Endodermal cell (in vitro differentiated cells): ENCODE measurements around the gene FZD8. TPM values are rescaled to one million over a fixed set of nuclear protein-coding genes. Genes with fewer than 3 reads are reported as not detected.

Source experiments
- DNase-seq: peaks from one replicate; pipeline ENCODE4 v3.0.0-alpha.2; 2017
- H3K27ac ChIP-seq: 2 replicates; pipeline ENCODE4 v1.5.1; 2013; ENCODE audit warnings: mild to moderate bottlenecking, low read depth, low read length, moderate library complexity
- H3K27me3 ChIP-seq: 2 replicates; pipeline ENCODE4 v1.6.1; 2013; ENCODE audit warnings: mild to moderate bottlenecking, low read length, moderate library complexity; ENCODE audit not compliant: insufficient read depth, control insufficient read depth, poor library complexity, severe bottlenecking
- H3K36me3 ChIP-seq: 2 replicates; pipeline ENCODE4 v1.7.0; 2013; ENCODE audit warnings: mild to moderate bottlenecking, low read length, moderate library complexity; ENCODE audit not compliant: control insufficient read depth, insufficient read depth
- H3K4me1 ChIP-seq: one replicate; pipeline ENCODE4 v1.7.0; 2013; ENCODE audit warnings: low read length; ENCODE audit not compliant: control insufficient read depth, insufficient read depth
- H3K4me3 ChIP-seq: 2 replicates; pipeline ENCODE4 v1.5.1; 2013; ENCODE audit warnings: mild to moderate bottlenecking, low read length, moderate library complexity
- H3K9ac ChIP-seq: 2 replicates; pipeline ENCODE4 v1.6.1; 2013; ENCODE audit warnings: mild to moderate bottlenecking, low read length, moderate library complexity; ENCODE audit not compliant: poor library complexity, severe bottlenecking; ENCODE audit errors: extremely low read depth
- H3K9me3 ChIP-seq: 2 replicates; pipeline ENCODE4 v1.6.1; 2013; ENCODE audit warnings: mild to moderate bottlenecking, low read length, moderate library complexity; ENCODE audit not compliant: control insufficient read depth
- H3K27ac Mint-ChIP-seq: 2 replicates; pipeline ENCODE4 v1.8.0; 2020; ENCODE audit warnings: mixed read lengths
- H3K27me3 Mint-ChIP-seq: 2 replicates; pipeline ENCODE4 v1.8.0; 2021; ENCODE audit warnings: mild to moderate bottlenecking, mixed read lengths; ENCODE audit not compliant: insufficient read depth
- H3K36me3 Mint-ChIP-seq: 2 replicates; pipeline ENCODE4 v1.8.0; 2020; ENCODE audit warnings: low read depth, mixed read lengths
- H3K4me1 Mint-ChIP-seq: 2 replicates; pipeline ENCODE4 v1.8.0; 2020; ENCODE audit warnings: mixed read lengths
- H3K4me3 Mint-ChIP-seq: 2 replicates; pipeline ENCODE4 v1.8.0; 2020; ENCODE audit warnings: mild to moderate bottlenecking, moderate library complexity, mixed read lengths
- H3K9me3 Mint-ChIP-seq: 2 replicates; pipeline ENCODE4 v1.8.0; 2020; ENCODE audit warnings: mild to moderate bottlenecking, mixed read lengths
- CTCF ChIP-seq: fragments of 200-600 bp; sonication (generic); conservative IDR thresholded peaks from 2 replicates; pipeline ENCODE4 v1.5.0; 2021; ENCODE audit warnings: antibody characterized with exemption, mild to moderate bottlenecking
- WGBS, 2 experiments: methylation state at CpG; one replicate each; pipeline versions ENCODE4 v1.1.5 to v1.1.7; 2013; ENCODE audit warnings: missing lambda C conversion rate in 2 of 2, mixed read lengths in 1 of 2; ENCODE audit not compliant: insufficient coverage in 1 of 2, insufficient read length in 1 of 2; 5-methylcytosine and 5-hydroxymethylcytosine counted together
- total RNA-seq, 2 donors: library from RNA; stranded (reverse); fragmentation: NEBNext Ultra II Directional in 1 of 2; extraction: Animal tissue kit (Norgen Biotek cat#: 25700) in 1 of 2; gene quantifications; 2 replicates in 1 of 2; 3 replicates in 1 of 2; pipeline ENCODE4 v1.2.1, GENCODE V29; 2021

The FZD8 gene
- total RNA-seq, 2 donors from 2014 or later, result 133 to 189 TPM

DNA sequence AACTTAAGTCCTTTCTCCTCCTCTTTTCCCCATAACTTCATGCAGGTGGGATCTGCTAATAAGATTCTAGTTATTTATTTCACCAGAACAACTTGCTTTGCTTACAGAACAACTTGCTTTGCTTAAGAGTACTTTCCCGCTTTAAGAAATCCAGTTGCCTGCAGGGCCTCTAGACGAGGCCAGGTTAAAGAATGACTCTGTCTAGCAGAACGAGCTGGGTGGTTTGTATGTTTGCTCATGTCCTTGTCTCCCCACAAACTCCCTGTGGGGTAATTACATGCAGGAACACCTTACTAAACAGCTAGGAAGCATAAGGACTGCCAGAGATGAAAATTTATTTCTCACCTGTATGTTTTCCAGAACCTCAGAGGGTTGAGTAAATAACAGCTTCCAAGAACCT is 8.8 kb upstream of the FZD8 start:
- Mint-ChIP-seq H3K27me3 (no peaks in the 10 kb centered on the region), H3K27ac (no peak overlapping the region), H3K4me1 (peaks cover 3% of the 10 kb centered on the region), H3K4me3 (no peak overlapping the region), H3K9me3 (peaks cover 7% of the 10 kb centered on the region), H3K36me3 (peaks cover 17% of the 10 kb centered on the region)
- Histone ChIP-seq H3K27ac (no peak overlapping the region), H3K9ac (no peak overlapping the region), H3K27me3 (no peaks in the 10 kb centered on the region), H3K4me3 (no peak overlapping the region), H3K36me3 (peaks cover 7% of the 10 kb centered on the region), H3K4me1 (no peaks in the 10 kb centered on the region), H3K9me3 (peaks cover 11% of the 10 kb centered on the region)
- no peak for TF ChIP-seq CTCF
- 96 to 97% methylated on average over 3 of the region's 3 CpGs for WGBS, 2 experiments
- no peak for DNase-seq

DNA sequence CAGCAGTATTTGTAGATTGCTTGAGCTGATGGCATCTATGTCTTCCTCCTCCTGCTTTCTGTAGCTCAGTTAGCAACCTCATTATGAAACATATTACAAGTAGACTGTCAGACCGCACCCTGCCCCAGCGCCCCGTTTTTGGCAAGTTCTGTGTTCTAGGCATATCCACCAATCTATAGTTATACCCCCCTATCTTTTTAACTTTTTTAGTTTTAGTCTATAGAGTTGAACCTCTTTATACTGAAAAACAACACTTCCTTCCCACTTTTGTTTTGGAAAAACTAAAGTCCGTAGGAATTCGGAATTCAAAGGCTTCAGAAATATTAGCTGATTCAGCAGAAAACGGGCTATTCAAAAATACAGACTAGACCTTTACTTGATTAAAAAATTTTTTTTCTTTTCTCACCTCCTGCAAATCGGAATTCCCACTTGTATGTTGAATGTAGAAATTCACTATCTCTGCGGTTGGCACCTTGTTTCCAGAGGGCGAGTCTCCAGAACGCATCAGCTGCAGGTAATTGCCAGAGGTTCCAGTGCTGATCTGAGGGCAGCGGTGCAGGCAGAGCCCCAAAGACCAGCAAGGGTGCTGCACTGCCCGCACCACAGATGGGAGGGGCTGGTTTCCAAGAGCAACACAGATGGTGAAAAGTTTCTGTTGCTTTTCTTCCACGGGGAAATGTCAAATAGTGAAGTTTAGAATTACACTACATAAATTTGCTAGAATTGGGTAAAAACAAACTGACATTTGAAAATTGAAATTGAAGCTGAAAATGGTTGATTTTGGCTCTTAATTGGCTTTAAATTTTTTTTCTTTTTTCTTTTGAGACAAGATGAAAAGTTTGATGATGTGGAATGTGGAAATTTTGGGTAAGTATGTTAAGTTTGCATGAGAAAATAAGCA is 2.2 kb upstream of the FZD8 start:
- Histone ChIP-seq H3K9ac (peak overlapping the region; percentile 58), H3K36me3 (peaks cover 11% of the 10 kb centered on the region), H3K9me3 (peaks cover 11% of the 10 kb centered on the region), H3K27ac (no peak overlapping the region), H3K27me3 (no peaks in the 10 kb centered on the region), H3K4me1 (no peaks in the 10 kb centered on the region), H3K4me3 (peak overlapping the region; percentile 94)
- TF ChIP-seq CTCF, result no peak
- Mint-ChIP-seq H3K27me3 (no peaks in the 10 kb centered on the region), H3K27ac (peak overlapping the region; percentile 59), H3K4me3 (peak overlapping the region; percentile 94), H3K36me3 (peaks cover 31% of the 10 kb centered on the region), H3K4me1 (peaks cover 15% of the 10 kb centered on the region), H3K9me3 (peaks cover 7% of the 10 kb centered on the region)
- peak; percentile 65 for DNase-seq
- WGBS, 2 experiments, result 10 to 12% methylated on average over 9 to 13 of the region's 13 CpGs

DNA sequence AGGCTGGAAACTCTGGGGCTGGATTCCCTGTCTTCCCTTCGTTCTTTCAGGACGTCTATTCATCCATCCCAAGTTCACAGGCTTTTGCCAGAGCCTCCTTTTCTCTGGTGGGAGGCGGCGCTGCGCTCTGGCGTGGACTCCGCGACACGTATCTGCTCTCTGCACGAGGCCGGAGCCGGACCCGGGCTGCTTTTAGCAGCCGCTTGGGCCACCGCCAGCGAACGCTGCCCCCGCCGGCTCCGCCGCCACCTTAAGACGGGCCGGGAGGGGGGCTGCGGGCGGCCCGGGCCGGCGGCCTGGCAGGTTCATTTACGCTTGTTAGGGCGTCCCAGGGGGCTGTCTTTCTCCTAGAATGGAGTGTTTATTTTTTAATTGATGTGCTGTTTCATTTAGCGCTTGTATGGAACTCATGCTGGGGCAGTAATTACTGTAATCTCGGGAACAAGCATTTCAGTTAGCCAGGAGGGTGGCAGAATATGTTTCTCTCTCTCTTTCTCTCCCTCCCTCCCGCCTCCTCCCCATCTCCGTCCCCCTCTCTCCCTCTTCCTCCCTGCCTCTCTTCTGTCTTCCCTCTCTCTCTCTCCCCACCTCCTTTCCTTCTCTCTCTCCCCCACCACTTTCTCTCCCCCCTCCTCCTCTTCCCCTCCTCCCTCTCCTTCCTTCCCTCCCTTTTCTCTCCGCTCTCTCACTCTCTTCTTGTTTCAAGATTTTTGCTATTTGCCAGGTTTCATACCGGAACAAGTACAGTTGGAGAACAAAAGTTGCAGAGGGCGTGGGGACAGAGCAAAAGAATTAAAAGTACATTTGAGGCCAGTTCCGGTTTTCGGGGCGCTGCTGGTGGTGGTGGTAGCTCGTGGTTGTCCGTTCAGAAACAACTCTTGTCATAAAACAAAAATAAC is 1.3 kb upstream of the FZD8 start:
- peaks cover 18% of the 10 kb centered on the region for H3K36me3 ChIP-seq
- DNase-seq, result peak; percentile 89
- Mint-ChIP-seq H3K27ac (peak overlapping the region; percentile 92), H3K9me3 (peaks cover 7% of the 10 kb centered on the region), H3K4me1 (peaks cover 15% of the 10 kb centered on the region), H3K36me3 (peaks cover 39% of the 10 kb centered on the region), H3K4me3 (peak overlapping the region; percentile 94), H3K27me3 (no peaks in the 10 kb centered on the region)
- peak overlapping the region; percentile 58 for H3K9ac ChIP-seq
- H3K4me3 ChIP-seq, result peak overlapping the region; percentile 94
- no peak for TF ChIP-seq CTCF
- H3K27me3 ChIP-seq, result no peaks in the 10 kb centered on the region
- H3K4me1 ChIP-seq, result no peaks in the 10 kb centered on the region
- no peak overlapping the region for H3K27ac ChIP-seq
- WGBS, 2 experiments, result 1 to 2% methylated on average over 18 to 42 of the region's 42 CpGs
- H3K9me3 ChIP-seq, result peaks cover 11% of the 10 kb centered on the region
